ENCODE data around the gene GALNT8. TPM values are rescaled to one million over a fixed set of nuclear protein-coding genes. Genes with fewer than 3 reads are reported as not detected.

The GALNT8 gene
- total and polyA plus RNA-seq, 9 of the 15 experiments (the other 6 are each of a cell fraction or from before 2014, with no cell fraction given): 0.11 to 0.23 (median 0.21) TPM; not detected in 6

- Histone ChIP-seq H3K9me1 (ENCODE audit: control insufficient read depth, insufficient read depth, low read length) (no peaks in the 10 kb centered on the region), H3K27ac (ENCODE audit: extremely low read depth, low read depth, low read length) (no peak overlapping the region), H4K20me1 (replicated peaks; ENCODE audit: control insufficient read depth, insufficient read depth, low read length) (no peaks in the 10 kb centered on the region), H3K36me3 (ENCODE audit: control insufficient read depth, insufficient read depth, low read length) (no peaks in the 10 kb centered on the region), H3K4me1 (replicated peaks in 1 of 2; ENCODE audit: control insufficient read depth in 2 of 2, insufficient read depth in 2 of 2, low read length in 2 of 2) (no peaks in the 10 kb centered on the region), H3K79me2 (ENCODE audit: control insufficient read depth, insufficient read depth, low read length) (no peaks in the 10 kb centered on the region), H3K4me3 (no peak overlapping the region), H3K4me2 (ENCODE audit: insufficient read depth, low read length) (no peak overlapping the region), H3K9me3 (replicated peaks; ENCODE audit: control insufficient read depth, insufficient read depth, low read depth, low read length) (no peaks in the 10 kb centered on the region), H3K27me3 (ENCODE audit: control insufficient read depth in 2 of 2, insufficient read depth in 2 of 2, low read length in 2 of 2) (peaks cover 5 to 18% of the 10 kb centered on the region in 2 experiments), H2AFZ (ENCODE audit: low read depth, low read length) (no peak overlapping the region), H3K9ac (ENCODE audit: insufficient read depth in 1 of 2, low read depth in 2 of 2, low read length in 2 of 2) (no peak overlapping the region)
- in situ Hi-C loops (cut with MboI): no loop called here
- WGBS (ENCODE audit: insufficient coverage, low coverage, missing lambda C conversion rate): 25% methylated on average over 1 of the region's 1 CpG
- ChIA-PET POLR2A (interaction anchor here (0.6 kb wide), 1 partner anchor 263 kb away, joined by 3 read pairs; no protein-coding TSS in a partner anchor), CTCF (ENCODE audit: low intra/inter-chr PET ratio) (no interaction called here)
- intact Hi-C loops (cut with micrococcal nuclease): no loop called here
- no TSS peak for BruUV-seq (replicated peaks)
- ATAC-seq (no peak), DNase-seq (ENCODE audit: extremely low read depth in 1 of 4, low spot score in 3 of 4) (no peak), FAIRE-seq (no peak)
- no peak for TF ChIP-seq SETDB1 (IDR thresholded peaks at IDR 0.05; ENCODE audit: low read length)
- no peak for TF ChIP-seq GTF2A2 (tag; IDR thresholded peaks at IDR 0.05)
- TF ChIP-seq HSF4 (CRISPR knock-in tag; IDR thresholded peaks at IDR 0.05; ENCODE audit: borderline replicate concordance): no peak
- TF ChIP-seq, protein P1, sequence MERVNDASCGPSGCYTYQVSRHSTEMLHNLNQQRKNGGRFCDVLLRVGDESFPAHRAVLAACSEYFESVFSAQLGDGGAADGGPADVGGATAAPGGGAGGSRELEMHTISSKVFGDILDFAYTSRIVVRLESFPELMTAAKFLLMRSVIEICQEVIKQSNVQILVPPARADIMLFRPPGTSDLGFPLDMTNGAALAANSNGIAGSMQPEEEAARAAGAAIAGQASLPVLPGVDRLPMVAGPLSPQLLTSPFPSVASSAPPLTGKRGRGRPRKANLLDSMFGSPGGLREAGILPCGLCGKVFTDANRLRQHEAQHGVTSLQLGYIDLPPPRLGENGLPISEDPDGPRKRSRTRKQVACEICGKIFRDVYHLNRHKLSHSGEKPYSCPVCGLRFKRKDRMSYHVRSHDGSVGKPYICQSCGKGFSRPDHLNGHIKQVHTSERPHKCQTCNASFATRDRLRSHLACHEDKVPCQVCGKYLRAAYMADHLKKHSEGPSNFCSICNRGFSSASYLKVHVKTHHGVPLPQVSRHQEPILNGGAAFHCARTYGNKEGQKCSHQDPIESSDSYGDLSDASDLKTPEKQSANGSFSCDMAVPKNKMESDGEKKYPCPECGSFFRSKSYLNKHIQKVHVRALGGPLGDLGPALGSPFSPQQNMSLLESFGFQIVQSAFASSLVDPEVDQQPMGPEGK (CRISPR knock-in tag; IDR thresholded peaks at IDR 0.05; ENCODE audit: borderline replicate concordance): no peak
- no peak for TF ChIP-seq ZNF224 (CRISPR knock-in tag; IDR thresholded peaks at IDR 0.05)
- TF ChIP-seq, protein P2, sequence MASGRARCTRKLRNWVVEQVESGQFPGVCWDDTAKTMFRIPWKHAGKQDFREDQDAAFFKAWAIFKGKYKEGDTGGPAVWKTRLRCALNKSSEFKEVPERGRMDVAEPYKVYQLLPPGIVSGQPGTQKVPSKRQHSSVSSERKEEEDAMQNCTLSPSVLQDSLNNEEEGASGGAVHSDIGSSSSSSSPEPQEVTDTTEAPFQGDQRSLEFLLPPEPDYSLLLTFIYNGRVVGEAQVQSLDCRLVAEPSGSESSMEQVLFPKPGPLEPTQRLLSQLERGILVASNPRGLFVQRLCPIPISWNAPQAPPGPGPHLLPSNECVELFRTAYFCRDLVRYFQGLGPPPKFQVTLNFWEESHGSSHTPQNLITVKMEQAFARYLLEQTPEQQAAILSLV (tag; IDR thresholded peaks at IDR 0.05): no peak
- no peak for TF ChIP-seq CBX3 (IDR thresholded peaks at IDR 0.05; ENCODE audit: borderline replicate concordance in 1 of 2, low read length in 2 of 2)
- no peak for TF ChIP-seq CBFA2T2 (conservative IDR thresholded peaks at IDR 0.05)
- no peak for TF ChIP-seq LEF1 (IDR thresholded peaks at IDR 0.05)
- TF ChIP-seq ZNF395 (CRISPR knock-in tag; IDR thresholded peaks at IDR 0.05): no peak
- TF ChIP-seq KAT7 (CRISPR knock-in tag; IDR thresholded peaks at IDR 0.05; ENCODE audit: borderline replicate concordance): no peak
- TF ChIP-seq FUS (optimal IDR thresholded peaks at IDR 0.05; ENCODE audit: low read depth, low read length): no peak
- TF ChIP-seq ARID4B (CRISPR knock-in tag; IDR thresholded peaks at IDR 0.05): no peak
Measured at GRCh38 chr12:4717806-4718205, 2.4 kb upstream of the GALNT8 start.

Data from K562 (cell line).